ENCODE data around the gene C15orf39.

Gene C15orf39

GRCh38 chr15:75156326-75157215, 45.1 kb upstream of the C15orf39 start:
- no peak for DNase-seq (ENCODE audit: low spot score)
- TF ChIP-seq, protein P1, sequence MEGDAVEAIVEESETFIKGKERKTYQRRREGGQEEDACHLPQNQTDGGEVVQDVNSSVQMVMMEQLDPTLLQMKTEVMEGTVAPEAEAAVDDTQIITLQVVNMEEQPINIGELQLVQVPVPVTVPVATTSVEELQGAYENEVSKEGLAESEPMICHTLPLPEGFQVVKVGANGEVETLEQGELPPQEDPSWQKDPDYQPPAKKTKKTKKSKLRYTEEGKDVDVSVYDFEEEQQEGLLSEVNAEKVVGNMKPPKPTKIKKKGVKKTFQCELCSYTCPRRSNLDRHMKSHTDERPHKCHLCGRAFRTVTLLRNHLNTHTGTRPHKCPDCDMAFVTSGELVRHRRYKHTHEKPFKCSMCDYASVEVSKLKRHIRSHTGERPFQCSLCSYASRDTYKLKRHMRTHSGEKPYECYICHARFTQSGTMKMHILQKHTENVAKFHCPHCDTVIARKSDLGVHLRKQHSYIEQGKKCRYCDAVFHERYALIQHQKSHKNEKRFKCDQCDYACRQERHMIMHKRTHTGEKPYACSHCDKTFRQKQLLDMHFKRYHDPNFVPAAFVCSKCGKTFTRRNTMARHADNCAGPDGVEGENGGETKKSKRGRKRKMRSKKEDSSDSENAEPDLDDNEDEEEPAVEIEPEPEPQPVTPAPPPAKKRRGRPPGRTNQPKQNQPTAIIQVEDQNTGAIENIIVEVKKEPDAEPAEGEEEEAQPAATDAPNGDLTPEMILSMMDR (IDR thresholded peaks at IDR 0.05; ENCODE audit: borderline replicate concordance, control extremely low read depth, extremely low read depth, insufficient read depth, missing control alignments): no peak
- in situ Hi-C loops (cut with MboI; ENCODE audit: low sequenced_read_pairs, unreplicated experiment): no loop called here

DNA sequence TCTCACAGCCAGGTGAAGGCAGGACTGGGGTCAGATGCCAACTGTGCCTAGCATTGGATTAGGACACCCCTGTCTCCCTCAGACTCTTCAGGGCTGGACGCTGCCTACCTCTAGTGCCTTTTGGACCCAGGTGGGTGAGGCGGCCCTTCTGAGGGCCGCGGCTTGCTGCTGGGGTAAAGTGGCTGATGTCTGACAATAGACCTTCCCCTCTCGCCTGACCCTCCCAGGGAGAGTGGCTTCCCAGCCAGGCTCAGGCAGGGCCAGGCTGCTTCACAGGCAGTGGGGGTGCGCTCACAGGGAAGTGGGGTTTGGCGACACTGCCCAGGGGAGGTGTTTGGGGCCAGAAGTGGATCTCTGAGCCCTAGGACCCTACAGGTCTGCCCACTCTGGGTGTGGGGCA, 43.3 kb upstream of the C15orf39 start:
- DNase-seq (ENCODE audit: low spot score): no peak
- TF ChIP-seq, protein P1 (IDR thresholded peaks at IDR 0.05; ENCODE audit: borderline replicate concordance, control extremely low read depth, extremely low read depth, insufficient read depth, missing control alignments): no peak
- in situ Hi-C loops (cut with MboI; ENCODE audit: low sequenced_read_pairs, unreplicated experiment): no loop called here

DNA sequence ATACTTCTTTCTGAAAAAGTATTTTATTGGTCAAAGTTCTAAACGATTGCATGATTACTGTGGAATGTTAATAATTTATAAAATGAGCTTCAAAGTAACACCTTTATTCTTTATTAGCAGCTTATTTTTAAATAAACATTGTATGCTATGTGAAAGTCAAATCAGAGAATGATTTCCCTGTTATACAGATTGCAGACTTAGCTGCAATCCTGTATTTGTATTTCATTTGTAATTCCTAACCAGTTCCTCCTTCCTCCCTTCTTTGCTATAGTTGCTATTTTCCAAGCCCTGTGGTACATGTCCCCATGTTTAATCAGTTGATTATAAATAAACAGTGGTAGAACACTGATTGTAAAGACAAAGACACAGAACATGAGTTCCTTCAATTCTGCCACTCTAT, 42.4 kb upstream of the C15orf39 start:
- no peak for DNase-seq (ENCODE audit: low spot score)
- TF ChIP-seq, protein P1 (IDR thresholded peaks at IDR 0.05; ENCODE audit: borderline replicate concordance, control extremely low read depth, extremely low read depth, insufficient read depth, missing control alignments): no peak
- in situ Hi-C loops (cut with MboI; ENCODE audit: low sequenced_read_pairs, unreplicated experiment): no loop called here

GRCh38 chr15:75161106-75161916, 40.4 kb upstream of the C15orf39 start:
- DNase-seq (ENCODE audit: low spot score): no peak
- TF ChIP-seq, protein P1 (IDR thresholded peaks at IDR 0.05; ENCODE audit: borderline replicate concordance, control extremely low read depth, extremely low read depth, insufficient read depth, missing control alignments): no peak
- in situ Hi-C loops (cut with MboI; ENCODE audit: low sequenced_read_pairs, unreplicated experiment): no loop called here

DNA sequence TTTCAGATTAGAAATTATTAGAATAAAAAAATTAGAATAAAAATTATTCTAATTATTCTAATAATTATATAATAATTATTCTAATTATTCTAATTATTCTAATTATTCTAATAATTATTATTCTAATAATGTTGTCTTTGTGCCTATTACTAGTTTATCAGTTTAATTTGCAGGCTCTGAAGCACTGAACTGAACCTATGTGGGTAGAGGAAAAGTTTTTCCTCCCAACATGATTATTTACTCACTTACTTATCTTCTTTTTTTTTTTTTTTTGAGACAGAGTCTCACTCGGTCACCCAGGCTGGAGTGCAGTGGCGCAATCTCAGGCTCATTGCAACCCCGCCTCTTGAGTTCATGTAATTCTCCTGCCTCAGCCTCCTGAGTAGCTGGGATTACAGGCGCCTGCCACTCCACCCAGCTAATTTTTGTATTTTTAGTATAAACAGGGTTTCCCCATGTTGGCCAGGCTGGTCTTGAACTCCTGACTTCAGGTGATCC, 39.7 kb upstream of the C15orf39 start:
- in situ Hi-C loops (cut with MboI; ENCODE audit: low sequenced_read_pairs, unreplicated experiment): no loop called here
- DNase-seq (ENCODE audit: low spot score): no peak
- TF ChIP-seq, protein P1 (IDR thresholded peaks at IDR 0.05; ENCODE audit: borderline replicate concordance, control extremely low read depth, extremely low read depth, insufficient read depth, missing control alignments): no peak

DNA sequence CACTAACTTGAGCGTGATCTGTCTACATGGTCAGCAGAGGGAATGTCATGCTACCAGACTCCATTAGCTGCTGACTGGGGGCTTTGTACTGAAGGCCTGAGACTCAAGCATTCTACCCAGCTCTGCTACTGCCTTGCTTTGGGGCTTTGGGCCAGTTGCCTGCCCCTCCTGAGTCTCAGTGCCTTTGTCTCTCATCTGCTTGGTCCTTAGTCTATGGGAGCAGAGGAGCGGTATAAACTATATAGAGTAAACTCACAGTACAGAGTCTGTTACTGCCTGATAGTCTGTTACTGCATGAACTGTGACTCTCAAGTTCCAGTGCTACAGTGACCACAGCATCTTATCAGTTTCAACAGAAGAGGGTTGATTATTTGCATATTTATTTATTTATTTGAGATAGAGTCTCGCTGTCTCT, 38.5 kb upstream of the C15orf39 start:
- TF ChIP-seq, protein P1 (IDR thresholded peaks at IDR 0.05; ENCODE audit: borderline replicate concordance, control extremely low read depth, extremely low read depth, insufficient read depth, missing control alignments): no peak
- in situ Hi-C loops (cut with MboI; ENCODE audit: low sequenced_read_pairs, unreplicated experiment): no loop called here
- no peak for DNase-seq (ENCODE audit: low spot score)
